Left renal pelvis (tissue), 4 donors: ENCODE measurements around the gene PITPNM3. TPM values are rescaled to one million over a fixed set of nuclear protein-coding genes. Genes with fewer than 3 reads are reported as not detected.

ENCODE experiments used
- DNase-seq, 4 donors: peaks; one replicate each; pipeline ENCODE4 v3.0.0-alpha.2; 2013; ENCODE audit warnings: low read depth in 4 of 4, low spot score in 3 of 4
- polyA plus RNA-seq, 4 donors: library from polyadenylated mRNA; unstranded; fragments of 120-200 nt; gene quantifications; one replicate each; pipeline ENCODE4 v1.2.1, GENCODE V29; 2013; ENCODE audit not compliant: insufficient read length in 4 of 4

PITPNM3 gene
- polyA plus RNA-seq, 4 donors = 7.6 to 16.5 (median 9.4) TPM

GRCh38 chr17:6468051-6468790 is 88.1 kb downstream of the PITPNM3 start:
- DNase-seq = no peak

DNA sequence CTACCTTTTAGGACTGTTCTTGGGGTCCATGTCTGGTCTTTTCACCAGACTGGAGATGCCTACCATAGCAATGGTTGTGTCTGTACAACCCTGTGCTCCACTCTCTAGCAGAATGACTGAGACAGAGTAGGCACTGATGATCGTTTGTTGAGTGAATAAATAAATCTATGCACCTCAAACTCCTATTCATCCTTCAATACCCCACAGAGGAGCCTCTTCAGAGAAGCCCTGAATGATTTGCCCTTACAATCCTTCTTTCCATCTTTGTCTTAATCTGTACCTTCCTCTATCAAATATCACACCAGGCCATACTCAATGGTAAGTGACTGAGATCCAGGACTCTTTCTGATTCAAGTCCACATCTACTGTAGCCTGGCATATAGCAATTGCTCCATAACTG is 88.8 kb downstream of the PITPNM3 start:
- DNase-seq = no peak

- no peak for DNase-seq
These were observed 91.0 kb downstream of the PITPNM3 start for GRCh38 chr17:6465206-6466003.

DNA sequence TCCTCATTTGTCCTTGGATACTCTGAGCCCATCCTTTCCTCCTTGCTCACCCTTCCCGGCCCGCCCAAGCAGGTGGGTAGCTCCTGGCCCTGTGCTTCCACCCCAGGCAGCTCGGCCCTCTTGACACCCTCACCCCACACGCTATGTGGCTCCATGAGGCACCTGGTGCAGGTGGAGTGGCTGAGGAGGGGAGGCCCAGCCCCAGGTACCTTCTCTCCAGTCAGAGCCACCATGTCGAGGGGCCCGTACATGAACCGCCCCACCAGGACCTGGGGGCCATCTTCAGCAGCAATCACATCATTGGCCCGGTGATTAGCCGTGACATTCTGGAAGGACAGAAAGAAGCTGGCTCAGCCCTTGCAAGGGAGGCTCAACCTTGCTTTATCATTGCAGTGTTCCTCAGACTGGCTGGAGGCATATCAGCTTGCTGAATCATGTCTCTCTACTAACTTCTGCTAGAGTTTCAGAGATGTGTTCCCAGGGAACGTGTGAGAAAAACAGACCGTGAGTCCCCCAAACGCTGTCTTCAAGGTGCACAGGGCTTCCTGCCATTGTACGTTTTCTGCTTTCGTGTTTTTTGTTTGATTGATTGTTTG is 91.8 kb downstream of the PITPNM3 start:
- DNase-seq = no peak

DNA sequence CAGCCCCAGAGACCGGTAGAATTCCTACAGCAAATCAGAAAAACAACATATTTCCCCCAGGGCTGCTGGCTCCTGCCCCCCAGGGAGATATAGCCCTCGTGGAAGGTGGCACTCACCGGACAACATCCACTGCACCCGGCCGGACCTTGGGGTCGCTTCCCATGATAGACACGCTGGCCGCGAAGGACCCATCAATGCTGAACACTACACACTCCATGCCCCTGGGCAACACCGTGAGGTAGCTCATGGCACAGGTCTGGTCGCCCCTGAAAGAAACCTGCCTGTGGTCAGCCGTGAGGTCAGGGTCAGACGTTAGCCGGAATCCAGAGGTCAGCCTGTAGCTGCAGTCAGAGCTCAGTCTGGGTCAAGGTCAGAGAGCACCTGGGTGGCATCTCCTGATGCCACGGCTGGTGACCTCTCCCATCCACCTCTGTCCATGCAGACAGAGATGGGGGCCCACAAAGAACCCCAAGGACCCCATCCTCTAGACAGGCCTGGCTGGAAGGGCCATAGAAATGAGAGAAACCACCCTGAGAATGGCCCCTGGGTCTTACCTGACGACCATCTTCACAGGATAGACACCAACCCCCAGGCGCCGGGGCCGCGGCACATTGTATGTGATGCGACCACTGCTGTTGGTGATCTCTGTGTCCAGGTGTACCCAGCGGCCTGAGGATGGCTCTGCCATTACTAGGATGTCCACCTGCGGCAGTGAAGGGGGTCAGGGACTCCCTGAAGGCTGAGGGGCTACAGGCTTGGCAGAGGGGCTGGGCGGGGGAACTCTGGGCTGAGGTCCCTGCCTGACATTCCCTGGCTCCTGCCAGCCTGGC is 92.5 kb downstream of the PITPNM3 start:
- no peak for DNase-seq

DNA sequence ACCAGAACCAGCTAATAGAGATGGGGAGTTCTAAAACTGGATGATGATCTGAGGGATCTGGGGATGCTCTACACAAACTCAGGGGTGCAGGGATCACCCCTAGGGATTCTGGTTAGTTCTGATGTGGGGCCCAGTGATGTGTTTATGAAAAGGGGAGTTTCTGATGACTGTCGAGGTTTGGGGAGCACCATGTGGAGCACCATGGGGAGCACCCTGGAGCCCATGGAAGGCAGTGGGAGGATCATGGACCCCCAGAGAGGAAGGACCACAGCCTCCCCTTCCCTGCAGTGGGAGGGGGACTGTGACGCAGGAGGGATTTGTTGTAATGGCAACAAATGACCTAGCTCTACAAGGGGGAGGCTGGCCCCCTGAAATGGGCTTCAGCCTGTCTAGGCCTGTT is 93.7 kb downstream of the PITPNM3 start:
- no peak for DNase-seq

DNA sequence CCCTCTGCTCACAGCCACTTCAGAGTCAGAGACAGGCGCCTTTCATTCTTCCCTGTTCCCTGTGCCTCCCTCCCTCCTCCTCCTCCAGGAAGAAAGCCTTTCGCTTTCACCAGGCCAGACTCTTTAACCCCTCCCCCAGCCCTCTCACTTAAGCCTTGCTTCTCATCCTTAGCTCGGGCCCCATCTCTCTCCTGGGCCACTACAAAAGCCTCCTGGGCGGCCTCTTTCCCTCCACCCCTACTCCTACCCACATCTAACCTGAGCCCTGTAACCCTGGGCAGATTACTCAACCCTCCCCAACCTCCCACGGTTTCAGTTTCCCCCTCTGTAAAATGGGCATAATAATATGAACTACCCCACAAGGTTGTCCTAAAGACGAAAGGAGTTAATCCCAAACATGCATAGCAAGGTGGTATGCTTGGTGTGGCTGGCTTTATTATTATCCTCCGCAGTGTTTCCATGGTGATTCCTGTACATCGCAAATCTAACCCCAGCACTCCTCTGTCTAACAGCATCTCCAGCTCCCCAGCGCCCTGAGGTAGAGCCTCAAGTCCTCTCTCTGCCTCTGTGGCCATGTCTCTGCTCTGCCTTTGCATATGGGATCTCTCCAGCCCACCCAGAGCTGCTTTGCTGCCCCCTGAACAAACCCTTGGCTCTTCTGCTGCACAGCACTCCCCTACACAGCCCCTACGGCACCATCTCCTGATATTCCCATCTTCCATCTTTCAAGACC is 94.4 kb downstream of the PITPNM3 start:
- DNase-seq = no peak

- DNase-seq = no peak
These were observed 95.1 kb downstream of the PITPNM3 start for GRCh38 chr17:6461246-6461645.

DNA sequence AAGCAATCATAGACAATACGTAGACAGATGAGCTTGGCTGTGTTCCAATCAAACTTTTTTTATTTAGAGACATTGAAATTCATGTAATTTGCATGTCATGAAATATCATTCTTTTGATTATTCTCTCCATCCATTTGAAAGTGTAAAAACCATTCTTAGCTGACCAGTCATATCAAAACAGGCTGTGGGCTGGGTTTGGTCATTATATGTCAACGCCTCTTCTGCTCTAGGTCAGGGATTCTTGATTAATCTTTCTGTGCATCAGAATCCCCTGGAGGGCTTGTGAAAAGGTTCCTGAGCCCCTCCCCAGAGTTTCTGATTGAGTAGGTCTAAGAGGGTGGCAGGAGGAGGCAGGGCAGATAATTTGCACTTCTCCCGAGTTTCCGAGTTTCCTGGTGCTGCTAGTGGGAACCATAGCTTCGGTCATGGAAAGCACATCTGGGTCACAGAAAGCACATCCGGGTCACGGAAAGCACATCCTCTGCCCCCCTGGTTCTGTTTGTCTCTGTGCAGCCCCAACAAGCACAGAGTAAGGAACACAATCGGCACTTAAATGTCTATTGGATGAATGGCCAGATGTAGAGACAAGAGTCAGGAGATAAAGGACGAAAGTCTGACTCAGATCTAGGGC is 95.7 kb downstream of the PITPNM3 start:
- no peak for DNase-seq

GRCh38 chr17:6458460-6458950 is 97.8 kb downstream of the PITPNM3 start:
- DNase-seq = no peak

- DNase-seq = no peak
These were observed 98.5 kb downstream of the PITPNM3 start for GRCh38 chr17:6457688-6458459.

DNA sequence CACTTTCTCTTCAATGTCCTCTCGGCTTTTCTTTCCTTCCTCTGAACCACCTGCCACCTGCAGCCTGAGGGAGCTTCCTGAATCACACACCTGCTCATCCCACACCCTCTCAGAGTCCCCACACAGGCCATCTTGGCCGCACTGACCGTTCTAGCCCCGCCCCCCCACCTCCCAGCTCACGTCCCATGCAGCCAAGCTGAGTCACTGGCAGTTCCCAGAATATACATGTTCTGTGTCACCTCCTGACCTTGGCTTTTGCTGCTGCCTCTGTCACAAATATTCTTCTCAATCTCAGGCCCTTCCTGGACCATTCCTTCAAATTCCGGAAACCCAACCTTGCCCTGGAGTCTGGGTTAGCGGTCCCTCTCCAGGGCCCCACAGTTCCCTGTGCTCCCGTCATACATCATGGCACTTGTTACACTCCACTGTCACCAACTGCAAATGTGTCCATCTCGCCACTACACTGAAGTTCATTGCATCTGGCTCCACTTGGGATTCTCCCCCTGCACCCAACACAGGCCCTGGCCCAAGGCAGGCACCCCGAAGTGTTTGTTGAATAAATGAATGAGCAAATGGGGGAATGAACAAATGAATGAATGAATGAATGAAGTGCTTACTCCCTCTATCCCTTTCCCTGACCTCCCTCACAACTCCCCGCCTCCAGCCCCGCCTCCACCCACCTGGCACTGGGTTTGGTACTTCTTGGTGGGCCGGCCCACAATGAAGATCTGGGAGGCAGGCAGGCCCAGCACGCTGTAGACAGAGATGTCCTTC is 99.3 kb downstream of the PITPNM3 start:
- no peak for DNase-seq

DNA sequence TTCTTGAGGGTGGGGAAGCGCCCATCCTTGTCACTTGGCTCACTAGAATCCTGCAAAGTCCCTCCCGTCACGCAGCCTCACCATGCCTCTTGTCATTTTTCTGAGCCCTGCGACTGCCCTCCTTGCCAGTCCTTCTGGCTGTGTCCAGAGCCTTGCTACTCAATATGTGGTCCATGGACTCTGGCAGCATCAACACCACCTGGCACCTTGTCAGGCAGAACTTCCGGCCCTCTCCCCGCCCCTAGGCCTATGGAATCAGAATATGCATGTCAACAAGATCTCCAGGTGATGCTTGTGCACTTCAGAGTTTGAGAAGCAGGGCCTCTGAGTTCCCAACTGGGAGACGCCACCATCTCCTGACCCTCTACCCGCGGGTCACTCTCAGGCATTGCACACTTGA is 100.0 kb downstream of the PITPNM3 start:
- DNase-seq = no peak

- DNase-seq = no peak
These were observed 101.0 kb downstream of the PITPNM3 start for GRCh38 chr17:6455321-6455705.

DNA sequence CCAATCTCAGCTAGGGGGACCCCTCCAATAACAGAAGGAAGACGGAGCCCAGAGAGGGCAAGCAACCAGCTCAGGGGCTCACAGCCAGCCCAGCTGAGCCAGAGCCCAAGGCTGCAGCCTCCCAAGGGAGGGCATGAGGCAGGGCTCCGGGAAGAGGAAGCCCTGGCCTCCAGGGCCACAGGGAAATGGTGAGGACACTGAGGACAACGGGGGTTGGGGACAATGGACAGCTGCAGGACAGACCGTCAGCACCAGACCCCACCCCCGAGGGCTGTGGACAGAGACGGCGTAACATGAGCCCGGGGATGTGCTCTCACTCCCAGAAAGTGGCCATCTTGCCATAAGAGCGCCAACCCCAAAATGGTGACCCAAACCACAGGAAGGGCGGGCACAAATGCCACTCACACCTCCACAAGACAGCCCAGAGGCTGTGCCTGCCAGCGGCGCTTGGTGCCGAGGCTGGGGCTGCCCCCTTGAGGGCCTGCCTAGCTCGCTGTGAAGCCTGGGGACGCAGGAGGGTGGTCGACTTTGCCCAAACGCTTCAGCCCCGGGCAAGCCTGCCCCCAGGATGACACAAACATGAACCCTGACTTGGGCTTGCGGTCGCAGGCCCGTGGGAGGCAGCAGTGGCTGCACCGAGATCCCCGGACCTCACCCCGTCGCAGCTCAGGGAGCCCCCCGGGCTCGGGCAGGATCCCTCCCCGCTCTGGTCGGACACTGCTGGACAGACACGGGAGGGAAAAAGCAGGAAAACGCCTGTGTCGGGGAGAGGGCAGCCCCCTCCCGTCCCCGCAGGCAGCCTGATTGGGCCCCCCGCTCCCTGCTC is 101.6 kb downstream of the PITPNM3 start:
- no peak for DNase-seq

- no peak for DNase-seq
These were observed 102.9 kb downstream of the PITPNM3 start for GRCh38 chr17:6453279-6454024.
